Renal pelvis (tissue), 4 donors: ENCODE results near the gene CNFN. TPM values are rescaled to one million over a fixed set of nuclear protein-coding genes. Genes with fewer than 3 reads are reported as not detected.
"Not testable (repeated sequence)": the region's sequence is repeated elsewhere in the genome, so short reads cannot be mapped to it uniquely, and the experiment has no call there.

ENCODE experiments used
- DNase-seq: peaks from one replicate; pipeline ENCODE4 v3.0.0-alpha.2; 2013
- polyA plus RNA-seq, 3 donors: library from polyadenylated mRNA; unstranded; fragments of 120-200 nt; gene quantifications; one replicate each; pipeline ENCODE4 v1.2.1, GENCODE V29; 2013; ENCODE audit not compliant: insufficient read length in 3 of 3

Gene CNFN
- polyA plus RNA-seq, 3 donors, result 0.59 to 2.1 (median 2.0) TPM

GRCh38 chr19:42351079-42351735, 38.9 kb downstream of the CNFN start:
- no peak for DNase-seq

- DNase-seq, result no peak
Observed at GRCh38 chr19:42350417-42350816, 39.7 kb downstream of the CNFN start.

- DNase-seq, result no peak
Observed at GRCh38 chr19:42349378-42350107, 40.6 kb downstream of the CNFN start.

- DNase-seq, result no peak
Observed at GRCh38 chr19:42348211-42348610, 41.9 kb downstream of the CNFN start.

GRCh38 chr19:42345191-42345812, 44.8 kb downstream of the CNFN start:
- no peak for DNase-seq

- no peak for DNase-seq
Observed at GRCh38 chr19:42344336-42344893, 45.7 kb downstream of the CNFN start.

GRCh38 chr19:42343344-42344110, 46.6 kb downstream of the CNFN start:
- DNase-seq, result no peak

GRCh38 chr19:42339922-42340321, 50.2 kb downstream of the CNFN start:
- DNase-seq, result not testable (repeated sequence)

- DNase-seq, result not testable (repeated sequence)
Observed at GRCh38 chr19:42339126-42339860, 50.8 kb downstream of the CNFN start.

Other genes starting within 250 kb of the CNFN start
- gene DEDD2, start 172.6 kb downstream of the CNFN start, polyA plus RNA-seq, result 10 to 100 TPM; 27.9 to 32.9 (median 30.4) TPM
- 10 to 100 TPM in 1 of 3 donors, 1 to 10 TPM in 2; 9.2 to 10.2 (median 9.3) TPM for gene ZNF526, start 170.0 kb downstream of the CNFN start, polyA plus RNA-seq
- gene GSK3A, start 147.7 kb downstream of the CNFN start, polyA plus RNA-seq, result 10 to 100 TPM; 70.3 to 85.9 (median 84.1) TPM
- 10 to 100 TPM; 74.2 to 96.3 (median 86.2) TPM for gene ERF, start 135.2 kb downstream of the CNFN start, polyA plus RNA-seq
- 10 to 100 TPM; 59.3 to 72.5 (median 68.2) TPM for gene CIC, start 121.0 kb downstream of the CNFN start, polyA plus RNA-seq
- 1 to 10 TPM; 1.9 to 2.9 (median 2.2) TPM for gene PRR19, start 88.2 kb downstream of the CNFN start, polyA plus RNA-seq
- gene PAFAH1B3, start 87.7 kb downstream of the CNFN start, polyA plus RNA-seq, result 100 to 1,000 TPM in 1 of 3 donors, 10 to 100 TPM in 2; 79.4 to 107 (median 98.2) TPM
- gene TMEM145, start 77.0 kb downstream of the CNFN start, polyA plus RNA-seq, result 1 to 10 TPM in 2 of 3 donors, under 1 TPM in 1; 0.67 to 1.5 (median 1.1) TPM
- 10 to 100 TPM; 43.0 to 45.6 (median 43.8) TPM for gene MEGF8, start 64.7 kb downstream of the CNFN start, polyA plus RNA-seq
- 10 to 100 TPM; 12.3 to 15.0 (median 13.5) TPM for gene LIPE, start 37.1 kb upstream of the CNFN start, polyA plus RNA-seq
- under 1 TPM in 2 of 3 donors, not detected in 1; 0.11 to 0.22 TPM for gene CXCL17, start 52.6 kb upstream of the CNFN start, polyA plus RNA-seq
- 10 to 100 TPM in 2 of 3 donors, 1 to 10 TPM in 1; 7.7 to 17.6 (median 16.5) TPM for gene CEACAM1, start 138.2 kb upstream of the CNFN start, polyA plus RNA-seq
- gene CEACAM8, start 204.6 kb upstream of the CNFN start, polyA plus RNA-seq, result under 1 TPM; 0.08 to 0.15 (median 0.13) TPM